IMR-90 (cell line): ENCODE data around the gene CTPS1. TPM values are rescaled to one million over a fixed set of nuclear protein-coding genes. Genes with fewer than 3 reads are reported as not detected.

Experiments
- ATAC-seq: fragments of 200-7000 bp; cut with Tn5 transposase; 2 replicates; pipeline ENCODE4 v1.9.1; 2020; ENCODE audit warnings: low read depth, mild to moderate bottlenecking, moderate library complexity
- BruUV-seq: library from RNA; stranded (reverse); fragments of 400-500 nt; replicated peaks from 2 replicates; lab custom pipeline; 2021; lab: Mats Ljungman, UMichigan
- CTCF ChIA-PET: fragments of 300-600 bp; formaldehyde crosslinking; extraction: SDS; loops from one replicate; lab custom pipeline; 2021; ENCODE audit warnings: antibody characterized with exemption; lab: Yijun Ruan, JAX
- POLR2A ChIA-PET: fragments of 300-600 bp; sonication (Branson Sonifier 250); formaldehyde crosslinking; loops from one replicate; lab custom pipeline; 2022; ENCODE audit warnings: antibody characterized with exemption; ENCODE audit not compliant: unreplicated experiment; lab: Charles Lee
- DNase-seq: peaks from one replicate; pipeline ENCODE4 v3.0.0; 2013
- H2AFZ ChIP-seq: replicated peaks from 2 replicates; pipeline ENCODE3; 2013; ENCODE audit warnings: low read length, mild to moderate bottlenecking; ENCODE audit not compliant: poor library complexity
- H2AK5ac ChIP-seq: 2 replicates; pipeline ENCODE4 v1.6.1; 2013; ENCODE audit warnings: low read depth, low read length, inconsistent platforms
- H2AK9ac ChIP-seq: replicated peaks from 2 replicates; pipeline ENCODE3; 2013; ENCODE audit warnings: mild to moderate bottlenecking, low read depth, low read length, moderate library complexity; ENCODE audit not compliant: poor library complexity
- H2BK120ac ChIP-seq: 2 replicates; pipeline ENCODE4 v1.6.1; 2013; ENCODE audit warnings: low read depth, low read length, inconsistent platforms
- H2BK15ac ChIP-seq: 3 replicates; pipeline ENCODE4 v1.6.1; 2013; ENCODE audit warnings: low read depth, low read length, inconsistent platforms
- H2BK20ac ChIP-seq: 2 replicates; pipeline ENCODE4 v1.6.1; 2013; ENCODE audit warnings: low read depth, mild to moderate bottlenecking, inconsistent platforms, low read length, moderate library complexity
- H2BK5ac ChIP-seq: 2 replicates; pipeline ENCODE4 v1.6.1; 2013; ENCODE audit warnings: mild to moderate bottlenecking, low read depth, low read length, inconsistent platforms; ENCODE audit not compliant: poor library complexity, severe bottlenecking
- H3K14ac ChIP-seq: replicated peaks from 2 replicates; pipeline ENCODE4 v1.6.1; 2013; ENCODE audit warnings: low read depth, low read length, inconsistent platforms
- H3K18ac ChIP-seq: 2 replicates; pipeline ENCODE4 v1.6.1; 2013; ENCODE audit warnings: low read depth, low read length, control low read depth
- H3K23ac ChIP-seq: 2 replicates; pipeline ENCODE4 v1.6.1; 2013; ENCODE audit warnings: low read depth, low read length, inconsistent platforms
- H3K27ac ChIP-seq: 2 replicates; pipeline ENCODE4 v1.5.1; 2013; ENCODE audit warnings: mild to moderate bottlenecking, control low read depth, low read length; ENCODE audit not compliant: insufficient read depth
- H3K27me3 ChIP-seq: 2 replicates; pipeline ENCODE4 v1.6.1; 2013; ENCODE audit warnings: low read length; ENCODE audit not compliant: control insufficient read depth, insufficient read depth
- H3K36me3 ChIP-seq: 2 replicates; pipeline ENCODE4 v1.6.1; 2013; ENCODE audit warnings: low read length, mixed read lengths; ENCODE audit not compliant: control insufficient read depth, insufficient read depth
- H3K4ac ChIP-seq: 2 replicates; pipeline ENCODE4 v1.6.1; 2013; ENCODE audit warnings: low read depth, low read length, inconsistent platforms
- H3K4me1 ChIP-seq: 2 replicates; pipeline ENCODE4 v1.6.1; 2013; ENCODE audit warnings: low read length, mixed read lengths; ENCODE audit not compliant: control insufficient read depth, insufficient read depth
- H3K4me2 ChIP-seq: 2 replicates; pipeline ENCODE4 v1.6.1; 2013; ENCODE audit warnings: low read depth, mild to moderate bottlenecking, control low read depth, low read length, moderate library complexity
- H3K4me3 ChIP-seq: 2 replicates; pipeline ENCODE4 v1.5.1; 2013; ENCODE audit warnings: low read depth, mild to moderate bottlenecking, control low read depth, low read length, moderate library complexity; ENCODE audit not compliant: insufficient read depth
- H3K56ac ChIP-seq: 2 replicates; pipeline ENCODE4 v1.6.1; 2013; ENCODE audit warnings: low read length, inconsistent platforms; ENCODE audit not compliant: insufficient read depth; ENCODE audit errors: extremely low read depth
- H3K79me1 ChIP-seq, 2 experiments: 2 replicates each; pipeline ENCODE4 v1.6.1; 2013; ENCODE audit warnings: low read length in 2 of 2, inconsistent platforms in 1 of 2, low read depth in 1 of 2
- H3K9ac ChIP-seq: 2 replicates; pipeline ENCODE4 v1.6.1; 2013; ENCODE audit warnings: low read depth, low read length, control low read depth
- H3K9me1 ChIP-seq: 2 replicates; pipeline ENCODE4 v1.6.1; 2013; ENCODE audit warnings: low read length, inconsistent platforms; ENCODE audit not compliant: insufficient read depth
- H3K9me3 ChIP-seq: 2 replicates; pipeline ENCODE4 v1.6.1; 2013; ENCODE audit warnings: low read length; ENCODE audit not compliant: control insufficient read depth, insufficient read depth
- H4K20me1 ChIP-seq: 2 replicates; pipeline ENCODE4 v1.6.1; 2013; ENCODE audit warnings: low read length, inconsistent platforms; ENCODE audit not compliant: insufficient read depth
- H4K5ac ChIP-seq: 2 replicates; pipeline ENCODE4 v1.6.1; 2013; ENCODE audit warnings: mild to moderate bottlenecking, low read depth, low read length, control low read depth
- H4K8ac ChIP-seq, 2 experiments: 2 replicates each; pipeline ENCODE4 v1.6.1; 2013; ENCODE audit warnings: low read depth in 2 of 2, low read length in 2 of 2, control low read depth in 1 of 2, inconsistent platforms in 1 of 2
- H4K91ac ChIP-seq: 2 replicates; pipeline ENCODE4 v1.6.1; 2013; ENCODE audit warnings: low read depth, low read length, inconsistent platforms; ENCODE audit not compliant: insufficient read depth
- CEBPB ChIP-seq: IDR thresholded peaks from 2 replicates; pipeline ENCODE4 v1.6.1; 2012; ENCODE audit warnings: low read depth, low read length, improper control_type of control experiment
- CHD1 ChIP-seq: IDR thresholded peaks from 2 replicates; pipeline ENCODE4 v1.6.1; 2012; ENCODE audit warnings: low read depth, low read length, improper control_type of control experiment
- FOS ChIP-seq: fragments of 150-350 bp; IDR thresholded peaks from 2 replicates; pipeline ENCODE4 v1.6.1; 2016; ENCODE audit warnings: low read depth, low read length
- MAFK ChIP-seq: IDR thresholded peaks from 2 replicates; pipeline ENCODE4 v1.6.1; 2012; ENCODE audit warnings: low read depth, low read length, improper control_type of control experiment
- NFE2L2 ChIP-seq: fragments of 150-350 bp; IDR thresholded peaks from 2 replicates; pipeline ENCODE4 v1.6.1; 2016; ENCODE audit warnings: low read depth, mild to moderate bottlenecking, low read length
- POLR2A ChIP-seq: IDR thresholded peaks from 2 replicates; pipeline ENCODE4 v1.6.1; 2012; ENCODE audit warnings: mild to moderate bottlenecking, low read depth, low read length
- RAD21 ChIP-seq: IDR thresholded peaks from 2 replicates; pipeline ENCODE4 v1.6.1; 2012; ENCODE audit warnings: low read length, improper control_type of control experiment
- RCOR1 ChIP-seq: IDR thresholded peaks from 2 replicates; pipeline ENCODE4 v1.6.1; 2012; ENCODE audit warnings: mild to moderate bottlenecking, low read length, improper control_type of control experiment; ENCODE audit not compliant: insufficient replicate concordance
- RFX5 ChIP-seq: IDR thresholded peaks from 2 replicates; pipeline ENCODE4 v1.8.0; 2012; ENCODE audit warnings: low read depth, mild to moderate bottlenecking, low read length, moderate library complexity
- USF2 ChIP-seq: fragments of 150-350 bp; IDR thresholded peaks from 2 replicates; pipeline ENCODE4 v1.6.1; 2017; ENCODE audit warnings: mild to moderate bottlenecking, antibody characterized with exemption, low read length, low read depth
- WGBS, 2 experiments: methylation state at CpG; one replicate each; pipeline versions ENCODE4 v1.1.5 to v1.1.7; 2013; ENCODE audit warnings: missing lambda C conversion rate in 2 of 2; ENCODE audit not compliant: insufficient read length in 1 of 2; ENCODE audit errors: extremely low coverage in 2 of 2; 5-methylcytosine and 5-hydroxymethylcytosine counted together
- dilution Hi-C: fragments of 300-500 bp; cut with HindIII; formaldehyde crosslinking; loops from one replicate; pipeline ENCODE4 v1.14.3; 2018; ENCODE audit warnings: low sequenced_read_pairs; ENCODE audit not compliant: unreplicated experiment
- in situ Hi-C: fragments of 300-500 bp; cut with MboI; formaldehyde crosslinking; loops from 3 replicates; pipeline ENCODE4 v1.14.3; 2019; ENCODE audit warnings: low sequenced_read_pairs, inconsistent platforms, mixed read lengths
- intact Hi-C: fragments of 100-400 bp; cut with micrococcal nuclease; formaldehyde crosslinking; loops from 2 replicates; pipeline ENCODE4 v1.10.0; 2022
- polyA plus RNA-seq, 3 experiments: library from polyadenylated mRNA; depleted of rRNA; stranded (reverse); fragments of >200 nt; gene quantifications; 2 replicates each; pipeline ENCODE4 v1.2.3, GENCODE V29; 2012; ENCODE audit warnings: low replicate concordance in 1 of 3
- total RNA-seq: library from RNA; depleted of rRNA; stranded (reverse); fragments of >200 nt; gene quantifications from 2 replicates; pipeline ENCODE4 v1.2.3, GENCODE V29; 2012

CTPS1 gene
- total and polyA plus RNA-seq, 2 of the 4 experiments (the other 2 are of a cell fraction), result 40.4 to 41.0 TPM

GRCh38 chr1:41009466-41009865, 30.0 kb downstream of the CTPS1 start (continued):
- no peak for TF ChIP-seq CEBPB

- no peak overlapping the region for H2BK15ac ChIP-seq
- H4K5ac ChIP-seq, result no peak overlapping the region
- no peak overlapping the region for H2AK9ac ChIP-seq
- no peak overlapping the region for H3K18ac ChIP-seq
- H4K91ac ChIP-seq, result no peak overlapping the region
- H3K27me3 ChIP-seq, result no peaks in the 10 kb centered on the region
- H3K23ac ChIP-seq, result no peak overlapping the region
- no peak overlapping the region for H2BK5ac ChIP-seq
- peaks cover 24 to 80% of the 10 kb centered on the region in 2 experiments for H3K79me1 ChIP-seq
- in situ Hi-C loops (no loop called here), intact Hi-C loops (no loop called here), dilution Hi-C loops (no loop called here)
- H3K4me3 ChIP-seq, result no peak overlapping the region
- no peak overlapping the region for H3K4ac ChIP-seq
- ChIA-PET POLR2A (no interaction called here), CTCF (no interaction called here)
- TF ChIP-seq USF2 (no peak), NFE2L2 (no peak), RCOR1 (no peak), RAD21 (no peak), POLR2A (no peak), FOS (no peak), RFX5 (no peak), MAFK (no peak), CEBPB (no peak), CHD1 (no peak)
- H3K4me1 ChIP-seq, result peaks cover 4% of the 10 kb centered on the region
- ATAC-seq (no peak), DNase-seq (no peak)
- no peak overlapping the region for H2BK20ac ChIP-seq
- H3K9ac ChIP-seq, result no peak overlapping the region
- no peak overlapping the region for H3K56ac ChIP-seq
- H4K20me1 ChIP-seq, result peaks cover 3% of the 10 kb centered on the region; the same call in 1 of the 2 replicates
- peaks cover 50% of the 10 kb centered on the region for H3K36me3 ChIP-seq
- no TSS peak for BruUV-seq
- H3K27ac ChIP-seq, result no peak overlapping the region
- H3K14ac ChIP-seq, result no peak overlapping the region
- 86% methylated on average over 1 of the region's 1 CpG; no CpG with 5 or more reads in 1 of the 2 experiments for WGBS, 2 experiments
- H2AFZ ChIP-seq, result no peak overlapping the region
- no peak overlapping the region for H2BK120ac ChIP-seq
- no peak overlapping the region for H2AK5ac ChIP-seq
- peaks cover 8% of the 10 kb centered on the region; the same call in 1 of the 2 replicates for H3K9me1 ChIP-seq
- H3K9me3 ChIP-seq, result no peaks in the 10 kb centered on the region
- H3K4me2 ChIP-seq, result no peak overlapping the region
- H4K8ac ChIP-seq, result no peak overlapping the region
Measured at GRCh38 chr1:41010345-41010744, 30.8 kb downstream of the CTPS1 start.
